ENCODE measurements around the gene CDH4. TPM values are rescaled to one million over a fixed set of nuclear protein-coding genes. Genes with fewer than 3 reads are reported as not detected.

CDH4 gene
- total RNA-seq, 2 donors from 2014 or later, result 0.07 to 0.94 TPM

GRCh38 chr20:61666471-61666832, 414.4 kb downstream of the CDH4 start:
- Histone ChIP-seq H3K4me3 (no peak overlapping the region), H3K36me3 (no peaks in the 10 kb centered on the region), H3K9me3 (no peaks in the 10 kb centered on the region), H3K27me3 (no peaks in the 10 kb centered on the region), H3K4me1 (no peaks in the 10 kb centered on the region), H3K27ac (no peak overlapping the region)
- TF ChIP-seq, protein P1, sequence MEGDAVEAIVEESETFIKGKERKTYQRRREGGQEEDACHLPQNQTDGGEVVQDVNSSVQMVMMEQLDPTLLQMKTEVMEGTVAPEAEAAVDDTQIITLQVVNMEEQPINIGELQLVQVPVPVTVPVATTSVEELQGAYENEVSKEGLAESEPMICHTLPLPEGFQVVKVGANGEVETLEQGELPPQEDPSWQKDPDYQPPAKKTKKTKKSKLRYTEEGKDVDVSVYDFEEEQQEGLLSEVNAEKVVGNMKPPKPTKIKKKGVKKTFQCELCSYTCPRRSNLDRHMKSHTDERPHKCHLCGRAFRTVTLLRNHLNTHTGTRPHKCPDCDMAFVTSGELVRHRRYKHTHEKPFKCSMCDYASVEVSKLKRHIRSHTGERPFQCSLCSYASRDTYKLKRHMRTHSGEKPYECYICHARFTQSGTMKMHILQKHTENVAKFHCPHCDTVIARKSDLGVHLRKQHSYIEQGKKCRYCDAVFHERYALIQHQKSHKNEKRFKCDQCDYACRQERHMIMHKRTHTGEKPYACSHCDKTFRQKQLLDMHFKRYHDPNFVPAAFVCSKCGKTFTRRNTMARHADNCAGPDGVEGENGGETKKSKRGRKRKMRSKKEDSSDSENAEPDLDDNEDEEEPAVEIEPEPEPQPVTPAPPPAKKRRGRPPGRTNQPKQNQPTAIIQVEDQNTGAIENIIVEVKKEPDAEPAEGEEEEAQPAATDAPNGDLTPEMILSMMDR (IDR thresholded peaks at IDR 0.05), result no peak
- DNase-seq (ENCODE audit: low spot score), result no peak

DNA sequence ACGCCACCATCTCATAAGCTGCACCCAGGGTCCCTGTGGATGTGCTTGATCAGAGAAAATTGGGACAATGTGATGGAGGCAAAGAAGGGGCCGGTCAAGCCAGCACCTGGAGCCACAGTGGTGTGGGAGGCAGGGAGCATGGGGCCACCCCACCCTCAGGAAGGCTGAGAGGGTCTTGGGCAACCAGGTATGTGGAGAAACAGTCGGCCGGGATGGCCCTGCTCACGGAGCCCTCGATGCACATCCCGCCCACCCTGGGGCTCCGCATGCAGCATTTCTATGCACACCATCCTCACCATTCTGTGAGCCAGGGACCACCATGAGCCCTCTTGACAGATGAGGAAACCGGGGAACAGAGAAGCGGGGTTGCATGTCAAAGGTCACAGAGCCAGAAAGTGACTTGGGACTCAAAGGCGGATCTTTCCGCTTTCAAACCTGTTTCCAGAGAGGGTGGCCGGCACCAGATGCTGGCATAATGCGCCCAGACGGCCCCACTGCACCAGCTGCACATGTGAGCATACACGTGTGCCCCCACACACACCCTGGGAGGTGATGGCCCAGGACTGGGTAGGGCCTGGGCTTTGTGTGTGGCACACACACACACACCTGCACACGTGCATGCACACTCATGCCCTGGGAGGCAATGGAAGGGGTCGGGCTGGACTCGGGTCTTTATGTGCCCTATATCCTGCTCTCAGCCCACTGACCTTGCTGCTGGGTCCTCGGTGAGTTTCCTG, 415.2 kb downstream of the CDH4 start:
- no peaks in the 10 kb centered on the region for H3K36me3 ChIP-seq
- H3K27me3 ChIP-seq, result no peaks in the 10 kb centered on the region
- H3K4me3 ChIP-seq, result no peak overlapping the region
- H3K4me1 ChIP-seq, result no peaks in the 10 kb centered on the region
- TF ChIP-seq, protein P1 (IDR thresholded peaks at IDR 0.05), result no peak
- no peak for DNase-seq (ENCODE audit: low spot score)
- H3K27ac ChIP-seq, result no peak overlapping the region
- H3K9me3 ChIP-seq, result no peaks in the 10 kb centered on the region

DNA sequence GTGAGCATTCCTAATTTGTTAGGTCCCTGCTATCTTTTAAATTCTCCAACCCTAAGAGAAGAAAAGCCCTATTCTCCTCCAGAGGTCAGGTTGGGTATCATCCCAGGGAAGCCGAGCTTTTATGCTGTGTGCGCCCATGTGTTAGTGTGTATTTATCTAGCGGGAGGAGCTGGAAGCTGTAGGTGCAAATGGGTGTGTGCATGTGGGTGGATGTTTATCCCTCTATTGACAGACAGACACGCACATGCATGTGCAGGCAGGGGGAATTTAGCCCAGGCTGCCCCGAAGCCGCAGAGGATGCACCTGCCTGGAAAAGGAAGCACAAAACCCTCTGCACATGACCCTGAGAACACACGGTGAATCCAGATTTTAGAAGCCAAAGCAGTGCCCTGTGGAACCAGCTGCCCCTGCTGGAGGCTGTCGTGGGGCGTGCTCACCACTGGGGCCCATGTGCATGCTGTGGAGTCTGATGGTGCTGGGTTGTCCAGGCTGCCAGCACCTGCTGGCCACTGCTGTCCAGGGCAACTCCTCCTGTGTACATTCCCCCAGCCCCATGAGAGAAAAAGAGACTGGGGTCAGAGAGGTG, 416.1 kb downstream of the CDH4 start:
- TF ChIP-seq, protein P1 (IDR thresholded peaks at IDR 0.05), result no peak
- no peaks in the 10 kb centered on the region for H3K36me3 ChIP-seq
- no peaks in the 10 kb centered on the region for H3K9me3 ChIP-seq
- no peak overlapping the region for H3K27ac ChIP-seq
- no peaks in the 10 kb centered on the region for H3K27me3 ChIP-seq
- no peak for DNase-seq (ENCODE audit: low spot score)
- H3K4me3 ChIP-seq, result no peak overlapping the region
- no peaks in the 10 kb centered on the region for H3K4me1 ChIP-seq

DNA sequence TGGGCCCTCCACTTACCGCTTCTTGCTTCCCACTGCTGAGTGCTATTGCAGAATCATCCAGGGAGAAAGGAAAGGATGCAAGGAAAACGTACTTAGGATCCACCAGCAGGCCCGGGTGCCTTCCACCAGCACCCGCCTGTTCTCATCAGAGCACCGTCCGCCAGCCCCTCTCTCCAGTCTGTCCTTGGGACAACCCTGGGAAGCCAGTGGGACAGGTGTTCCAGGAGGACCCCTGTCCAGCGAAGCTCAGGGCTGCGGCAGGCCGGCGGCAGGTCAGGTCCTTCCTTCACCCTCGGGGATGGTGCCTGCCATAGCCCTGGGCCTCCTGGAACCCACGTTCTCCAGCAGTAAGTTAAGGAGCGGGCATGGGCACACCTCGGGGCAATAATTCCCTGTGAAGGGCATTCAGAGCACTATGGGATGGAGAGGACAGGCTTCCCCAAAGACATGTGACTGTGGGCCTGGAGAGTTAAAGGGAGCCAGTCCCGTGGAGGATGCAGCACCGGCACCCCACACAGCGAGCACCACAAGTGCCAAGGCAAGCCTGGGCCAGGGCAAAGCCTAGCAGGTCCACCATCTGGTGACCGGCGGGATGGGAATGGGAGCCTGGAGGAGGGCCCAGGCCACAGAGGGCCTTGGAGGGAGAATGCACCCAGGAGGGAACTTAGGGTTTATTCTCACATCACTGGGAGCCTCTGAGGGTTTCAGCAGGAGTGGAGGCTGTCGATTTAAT, 416.9 kb downstream of the CDH4 start:
- TF ChIP-seq, protein P1 (IDR thresholded peaks at IDR 0.05), result no peak
- DNase-seq (ENCODE audit: low spot score), result no peak
- H3K27me3 ChIP-seq, result no peaks in the 10 kb centered on the region

GRCh38 chr20:61670274-61670673, 418.2 kb downstream of the CDH4 start:
- no peak for DNase-seq (ENCODE audit: low spot score)
- H3K27me3 ChIP-seq, result no peaks in the 10 kb centered on the region

More for the DNA sequence above, 416.9 kb downstream of the CDH4 start:
- H3K4me1 ChIP-seq, result no peaks in the 10 kb centered on the region
- no peaks in the 10 kb centered on the region for H3K9me3 ChIP-seq
- no peak overlapping the region for H3K4me3 ChIP-seq
- no peaks in the 10 kb centered on the region for H3K36me3 ChIP-seq
- H3K27ac ChIP-seq, result no peak overlapping the region

More at GRCh38 chr20:61670274-61670673, 418.2 kb downstream of the CDH4 start:
- H3K4me3 ChIP-seq, result no peak overlapping the region
- no peaks in the 10 kb centered on the region for H3K4me1 ChIP-seq
- no peaks in the 10 kb centered on the region for H3K9me3 ChIP-seq
- TF ChIP-seq, protein P1 (IDR thresholded peaks at IDR 0.05), result no peak
- no peak overlapping the region for H3K27ac ChIP-seq
- no peaks in the 10 kb centered on the region for H3K36me3 ChIP-seq
